8988T (cell line): Measurements from ENCODE around the gene FRMD3.
"Not testable (repeated sequence)": the region's sequence is repeated elsewhere in the genome, so short reads cannot be mapped to it uniquely, and the experiment has no call there.

Experiments
- DNase-seq: peaks from one replicate; pipeline ENCODE4 v3.0.0; 2011

Gene FRMD3

GRCh38 chr9:83521011-83521410 is 17.2 kb downstream of the FRMD3 start:
- no peak for DNase-seq

- DNase-seq = no peak
These were observed 17.9 kb downstream of the FRMD3 start for GRCh38 chr9:83520292-83520691.

GRCh38 chr9:83517980-83518379 is 20.2 kb downstream of the FRMD3 start:
- not testable (repeated sequence) for DNase-seq

GRCh38 chr9:83514767-83515166 is 23.4 kb downstream of the FRMD3 start:
- DNase-seq = no peak

GRCh38 chr9:83512621-83513020 is 25.6 kb downstream of the FRMD3 start:
- DNase-seq = no peak

GRCh38 chr9:83511051-83511450 is 27.1 kb downstream of the FRMD3 start:
- no peak for DNase-seq

GRCh38 chr9:83509402-83509801 is 28.8 kb downstream of the FRMD3 start:
- no peak for DNase-seq

- no peak for DNase-seq
These were observed 30.1 kb downstream of the FRMD3 start for GRCh38 chr9:83508067-83508466.

GRCh38 chr9:83505282-83505681 is 32.9 kb downstream of the FRMD3 start:
- no peak for DNase-seq

GRCh38 chr9:83503866-83504265 is 34.3 kb downstream of the FRMD3 start:
- no peak for DNase-seq

GRCh38 chr9:83501565-83501964 is 36.6 kb downstream of the FRMD3 start:
- no peak for DNase-seq

GRCh38 chr9:83497441-83497840 is 40.8 kb downstream of the FRMD3 start:
- DNase-seq = no peak

GRCh38 chr9:83491995-83492394 is 46.2 kb downstream of the FRMD3 start:
- DNase-seq = no peak

- no peak for DNase-seq
These were observed 46.8 kb downstream of the FRMD3 start for GRCh38 chr9:83491413-83491812.

GRCh38 chr9:83489961-83490360 is 48.2 kb downstream of the FRMD3 start:
- DNase-seq = no peak

- no peak for DNase-seq
These were observed 53.2 kb downstream of the FRMD3 start for GRCh38 chr9:83484990-83485389.

- no peak for DNase-seq
These were observed 55.0 kb downstream of the FRMD3 start for GRCh38 chr9:83483223-83483622.

GRCh38 chr9:83479765-83480164 is 58.4 kb downstream of the FRMD3 start:
- DNase-seq = no peak

- no peak for DNase-seq
These were observed 60.6 kb downstream of the FRMD3 start for GRCh38 chr9:83477571-83477970.

- no peak for DNase-seq
These were observed 61.1 kb downstream of the FRMD3 start for GRCh38 chr9:83477120-83477519.

GRCh38 chr9:83476513-83476912 is 61.7 kb downstream of the FRMD3 start:
- no peak for DNase-seq

- DNase-seq = no peak
These were observed 62.5 kb downstream of the FRMD3 start for GRCh38 chr9:83475741-83476140.

GRCh38 chr9:83474631-83475030 is 63.6 kb downstream of the FRMD3 start:
- no peak for DNase-seq

- DNase-seq = no peak
These were observed 64.7 kb downstream of the FRMD3 start for GRCh38 chr9:83473488-83473971.

GRCh38 chr9:83472764-83473163 is 65.4 kb downstream of the FRMD3 start:
- no peak for DNase-seq

- no peak for DNase-seq
These were observed 66.0 kb downstream of the FRMD3 start for GRCh38 chr9:83472221-83472665.
